Hepatocyte (in vitro differentiated cells): ENCODE data around the gene TPRG1L. TPM values are rescaled to one million over a fixed set of nuclear protein-coding genes. Genes with fewer than 3 reads are reported as not detected.

Experiments
- DNase-seq: peaks from one replicate; pipeline ENCODE4 v3.0.0-alpha.2; 2016; ENCODE audit warnings: low spot score
- H2AFZ ChIP-seq: fragments of 200-600 bp; sonication (generic); 2 replicates; pipeline ENCODE4 v1.6.0; 2016; ENCODE audit warnings: antibody characterized with exemption, mild to moderate bottlenecking
- H3K27ac ChIP-seq: fragments of 200-600 bp; sonication (generic); 2 replicates; pipeline ENCODE4 v1.5.1; 2016; ENCODE audit warnings: mild to moderate bottlenecking
- H3K27me3 ChIP-seq: fragments of 200-600 bp; sonication (generic); 2 replicates; pipeline ENCODE4 v1.6.1; 2016
- H3K36me3 ChIP-seq: fragments of 200-600 bp; sonication (generic); replicated peaks from 2 replicates; pipeline ENCODE4 v1.5.1; 2016; ENCODE audit warnings: low read depth; ENCODE audit not compliant: insufficient read depth
- H3K4me1 ChIP-seq: fragments of 200-600 bp; sonication (generic); 2 replicates; pipeline ENCODE4 v1.5.1; 2016; ENCODE audit warnings: mild to moderate bottlenecking, moderate library complexity; ENCODE audit not compliant: insufficient read depth
- H3K4me2 ChIP-seq: fragments of 200-600 bp; sonication (generic); 2 replicates; pipeline ENCODE4 v1.6.0; 2016
- H3K4me3 ChIP-seq: fragments of 200-600 bp; sonication (generic); 2 replicates; pipeline ENCODE4 v1.5.1; 2016; ENCODE audit warnings: mild to moderate bottlenecking
- H3K79me2 ChIP-seq: fragments of 200-600 bp; sonication (generic); 2 replicates; pipeline ENCODE4 v1.6.0; 2017; ENCODE audit warnings: mild to moderate bottlenecking
- H3K9me2 ChIP-seq: fragments of 200-600 bp; sonication (generic); replicated peaks from 2 replicates; pipeline ENCODE4 v1.6.0; 2017; ENCODE audit warnings: mild to moderate bottlenecking; ENCODE audit not compliant: insufficient read depth
- H3K9me3 ChIP-seq: fragments of 200-600 bp; sonication (generic); 2 replicates; pipeline ENCODE4 v1.5.1; 2016; ENCODE audit warnings: low read depth, mild to moderate bottlenecking
- H4K20me1 ChIP-seq: fragments of 200-600 bp; sonication (generic); 2 replicates; pipeline ENCODE4 v1.6.0; 2016; ENCODE audit warnings: mild to moderate bottlenecking; ENCODE audit not compliant: insufficient read depth, poor library complexity, severe bottlenecking
- CTCF ChIP-seq: fragments of 200-600 bp; sonication (generic); IDR thresholded peaks from 2 replicates; pipeline ENCODE4 v1.5.1; 2016; ENCODE audit warnings: antibody characterized with exemption, mild to moderate bottlenecking; ENCODE audit not compliant: poor library complexity
- EZH2 ChIP-seq: fragments of 200-600 bp; sonication (generic); IDR thresholded peaks from 2 replicates; pipeline ENCODE4 v1.6.1; 2016; ENCODE audit warnings: antibody characterized with exemption, mild to moderate bottlenecking, borderline replicate concordance
- EZH2phosphoT487 ChIP-seq: fragments of 200-600 bp; sonication (generic); IDR thresholded peaks from one replicate; pipeline ENCODE4 v1.6.1; 2018; ENCODE audit warnings: antibody characterized with exemption, mild to moderate bottlenecking, low read depth, moderate library complexity; ENCODE audit not compliant: unreplicated experiment, severe bottlenecking
- WGBS: methylation state at CpG from one replicate; pipeline ENCODE4 v1.1.6; 2016; ENCODE audit warnings: low lambda C conversion rate; ENCODE audit errors: missing lambda C conversion rate; 5-methylcytosine and 5-hydroxymethylcytosine counted together
- polyA plus RNA-seq: library from polyadenylated mRNA; unstranded; fragments of >200 nt; fragmentation: Nextera tagmentation; extraction: Ambion mirVana; gene quantifications from 2 replicates; pipeline ENCODE4 v1.2.1, GENCODE V29; 2016
- total RNA-seq: library from RNA; depleted of rRNA; stranded (reverse); fragments of >200 nt; gene quantifications from 2 replicates; pipeline ENCODE4 v1.2.3, GENCODE V29; 2014

The TPRG1L gene
- total and polyA plus RNA-seq, 2 experiments from 2014 or later: 57.9 to 74.1 TPM

- Histone ChIP-seq H3K9me3 (no peaks in the 10 kb centered on the region), H2AFZ (no peak overlapping the region), H3K4me2 (no peak overlapping the region), H3K27ac (no peak overlapping the region), H3K36me3 (no peaks in the 10 kb centered on the region), H3K4me1 (no peaks in the 10 kb centered on the region), H3K27me3 (no peaks in the 10 kb centered on the region), H3K9me2 (no peaks in the 10 kb centered on the region), H3K4me3 (no peak overlapping the region), H3K79me2 (no peaks in the 10 kb centered on the region), H4K20me1 (no peaks in the 10 kb centered on the region)
- WGBS: 36% methylated on average over 29 of the region's 30 CpGs
- TF ChIP-seq EZH2phosphoT487: no peak
- no peak for TF ChIP-seq CTCF
- no peak for TF ChIP-seq EZH2
- DNase-seq: peak; percentile 91
Observed at GRCh38 chr1:3668585-3669300, 43.9 kb downstream of the TPRG1L start.

- Histone ChIP-seq H4K20me1 (no peaks in the 10 kb centered on the region), H2AFZ (no peak overlapping the region), H3K9me2 (no peaks in the 10 kb centered on the region), H3K9me3 (no peaks in the 10 kb centered on the region), H3K4me3 (no peak overlapping the region), H3K4me1 (no peaks in the 10 kb centered on the region), H3K27ac (no peak overlapping the region), H3K4me2 (no peak overlapping the region), H3K27me3 (no peaks in the 10 kb centered on the region), H3K79me2 (no peaks in the 10 kb centered on the region), H3K36me3 (no peaks in the 10 kb centered on the region)
- no peak for DNase-seq
- 87% methylated on average over 13 of the region's 14 CpGs for WGBS
- no peak for TF ChIP-seq EZH2phosphoT487
- TF ChIP-seq EZH2: no peak
- no peak for TF ChIP-seq CTCF
Observed at GRCh38 chr1:3669421-3669821, 44.6 kb downstream of the TPRG1L start.

- 85% methylated on average over 9 of the region's 9 CpGs for WGBS
- Histone ChIP-seq H3K9me2 (no peaks in the 10 kb centered on the region), H3K4me2 (no peak overlapping the region), H3K9me3 (no peaks in the 10 kb centered on the region), H3K79me2 (no peaks in the 10 kb centered on the region), H3K4me1 (no peaks in the 10 kb centered on the region), H3K36me3 (no peaks in the 10 kb centered on the region), H2AFZ (no peak overlapping the region), H4K20me1 (no peaks in the 10 kb centered on the region), H3K4me3 (no peak overlapping the region), H3K27ac (no peak overlapping the region), H3K27me3 (no peaks in the 10 kb centered on the region)
- TF ChIP-seq EZH2phosphoT487 (no peak), EZH2 (no peak), CTCF (no peak)
- no peak for DNase-seq
Observed at GRCh38 chr1:3669971-3670431, 45.2 kb downstream of the TPRG1L start.
